PFSK-1 (cell line): Measurements from ENCODE around the gene ATAD3B.

ENCODE experiments used
- FOXP2 ChIP-seq: optimal IDR thresholded peaks from 2 replicates; pipeline ENCODE3; 2011; ENCODE audit warnings: borderline replicate concordance, control low read depth, inconsistent platforms; ENCODE audit not compliant: insufficient read depth; ENCODE audit errors: extremely low read length, extremely low read depth
- POLR2AphosphoS5 ChIP-seq: IDR thresholded peaks from 2 replicates; pipeline ENCODE4 v1.6.1; 2012; ENCODE audit warnings: low read depth, mild to moderate bottlenecking, control low read depth, low read length, moderate library complexity
- SIN3A ChIP-seq: IDR thresholded peaks from 2 replicates; pipeline ENCODE4 v1.6.1; 2012; ENCODE audit warnings: mild to moderate bottlenecking, low read length, moderate library complexity, borderline replicate concordance; ENCODE audit not compliant: insufficient read depth
- TAF1 ChIP-seq: IDR thresholded peaks from 2 replicates; pipeline ENCODE4 v1.6.1; 2012; ENCODE audit warnings: low read length, control low read depth, borderline replicate concordance; ENCODE audit not compliant: insufficient read depth
- TF ChIP-seq, protein P1 (sequence below), 2 experiments: IDR thresholded peaks; 2 replicates each; pipeline versions ENCODE4 v1.6.1 to v1.8.0; 2011 to 2012; ENCODE audit warnings: low read depth in 2 of 2, low read length in 2 of 2, control low read depth in 1 of 2, inconsistent platforms in 1 of 2, mild to moderate bottlenecking in 1 of 2, moderate library complexity in 1 of 2; ENCODE audit not compliant: insufficient read depth in 1 of 2

The ATAD3B gene

DNA sequence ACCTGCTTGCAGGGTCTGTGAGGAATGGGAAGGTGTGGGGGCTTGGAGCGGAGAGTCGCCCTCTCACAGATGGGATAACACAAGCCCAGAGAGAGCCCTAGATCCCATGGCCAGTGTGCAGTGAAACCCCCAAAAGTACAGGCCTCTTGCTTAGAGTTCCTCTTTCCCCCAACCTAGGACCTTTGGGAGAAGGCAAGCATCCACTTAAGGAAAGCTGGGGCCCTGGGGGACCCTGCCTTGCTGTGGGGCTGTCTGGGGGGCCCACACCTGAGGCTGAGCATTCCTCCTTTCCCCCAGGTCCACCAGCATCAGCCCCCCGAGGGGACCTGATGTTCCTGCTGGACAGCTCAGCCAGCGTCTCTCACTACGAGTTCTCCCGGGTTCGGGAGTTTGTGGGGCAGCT lies 34.9 kb upstream of the ATAD3B start:
- TF ChIP-seq, protein P1, sequence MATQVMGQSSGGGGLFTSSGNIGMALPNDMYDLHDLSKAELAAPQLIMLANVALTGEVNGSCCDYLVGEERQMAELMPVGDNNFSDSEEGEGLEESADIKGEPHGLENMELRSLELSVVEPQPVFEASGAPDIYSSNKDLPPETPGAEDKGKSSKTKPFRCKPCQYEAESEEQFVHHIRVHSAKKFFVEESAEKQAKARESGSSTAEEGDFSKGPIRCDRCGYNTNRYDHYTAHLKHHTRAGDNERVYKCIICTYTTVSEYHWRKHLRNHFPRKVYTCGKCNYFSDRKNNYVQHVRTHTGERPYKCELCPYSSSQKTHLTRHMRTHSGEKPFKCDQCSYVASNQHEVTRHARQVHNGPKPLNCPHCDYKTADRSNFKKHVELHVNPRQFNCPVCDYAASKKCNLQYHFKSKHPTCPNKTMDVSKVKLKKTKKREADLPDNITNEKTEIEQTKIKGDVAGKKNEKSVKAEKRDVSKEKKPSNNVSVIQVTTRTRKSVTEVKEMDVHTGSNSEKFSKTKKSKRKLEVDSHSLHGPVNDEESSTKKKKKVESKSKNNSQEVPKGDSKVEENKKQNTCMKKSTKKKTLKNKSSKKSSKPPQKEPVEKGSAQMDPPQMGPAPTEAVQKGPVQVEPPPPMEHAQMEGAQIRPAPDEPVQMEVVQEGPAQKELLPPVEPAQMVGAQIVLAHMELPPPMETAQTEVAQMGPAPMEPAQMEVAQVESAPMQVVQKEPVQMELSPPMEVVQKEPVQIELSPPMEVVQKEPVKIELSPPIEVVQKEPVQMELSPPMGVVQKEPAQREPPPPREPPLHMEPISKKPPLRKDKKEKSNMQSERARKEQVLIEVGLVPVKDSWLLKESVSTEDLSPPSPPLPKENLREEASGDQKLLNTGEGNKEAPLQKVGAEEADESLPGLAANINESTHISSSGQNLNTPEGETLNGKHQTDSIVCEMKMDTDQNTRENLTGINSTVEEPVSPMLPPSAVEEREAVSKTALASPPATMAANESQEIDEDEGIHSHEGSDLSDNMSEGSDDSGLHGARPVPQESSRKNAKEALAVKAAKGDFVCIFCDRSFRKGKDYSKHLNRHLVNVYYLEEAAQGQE (IDR thresholded peaks at IDR 0.05; ENCODE audit: insufficient read depth in 1 of 2, low read depth in 2 of 2, low read length in 2 of 2): no peak
- no peak for TF ChIP-seq SIN3A
- no peak for TF ChIP-seq POLR2AphosphoS5
- TF ChIP-seq TAF1: no peak
- TF ChIP-seq FOXP2: no peak

DNA sequence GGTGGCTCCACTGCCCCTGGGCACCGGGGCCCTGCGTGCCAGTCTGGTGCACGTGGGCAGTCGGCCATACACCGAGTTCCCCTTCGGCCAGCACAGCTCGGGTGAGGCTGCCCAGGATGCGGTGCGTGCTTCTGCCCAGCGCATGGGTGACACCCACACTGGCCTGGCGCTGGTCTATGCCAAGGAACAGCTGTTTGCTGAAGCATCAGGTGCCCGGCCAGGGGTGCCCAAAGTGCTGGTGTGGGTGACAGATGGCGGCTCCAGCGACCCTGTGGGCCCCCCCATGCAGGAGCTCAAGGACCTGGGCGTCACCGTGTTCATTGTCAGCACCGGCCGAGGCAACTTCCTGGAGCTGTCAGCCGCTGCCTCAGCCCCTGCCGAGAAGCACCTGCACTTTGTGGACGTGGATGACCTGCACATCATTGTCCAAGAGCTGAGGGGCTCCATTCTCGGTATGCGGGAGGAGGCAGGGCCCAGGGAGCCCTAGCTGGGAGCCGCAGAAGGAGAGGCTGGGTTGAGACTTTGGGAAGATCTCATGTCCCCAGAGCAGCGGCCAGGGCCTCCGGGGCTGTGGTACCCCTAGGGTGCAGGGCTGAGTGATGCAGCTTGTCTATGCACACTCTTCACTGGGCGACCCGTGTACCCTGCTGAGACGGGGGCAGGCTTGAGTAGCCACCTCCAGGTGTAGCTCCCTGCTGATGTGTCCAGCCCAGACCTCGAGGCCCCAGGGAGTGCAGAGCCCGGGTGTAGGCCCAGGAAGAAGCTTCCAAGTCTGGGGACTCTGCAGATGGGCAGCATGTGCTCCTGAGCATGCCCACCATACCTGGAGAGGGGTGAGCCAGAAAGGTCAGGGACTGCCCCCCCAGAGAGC lies 34.3 kb upstream of the ATAD3B start:
- TF ChIP-seq SIN3A: no peak
- TF ChIP-seq POLR2AphosphoS5: no peak
- no peak for TF ChIP-seq FOXP2
- no peak for TF ChIP-seq TAF1
- TF ChIP-seq, protein P1 (IDR thresholded peaks at IDR 0.05; ENCODE audit: insufficient read depth in 1 of 2, low read depth in 2 of 2, low read length in 2 of 2): no peak

DNA sequence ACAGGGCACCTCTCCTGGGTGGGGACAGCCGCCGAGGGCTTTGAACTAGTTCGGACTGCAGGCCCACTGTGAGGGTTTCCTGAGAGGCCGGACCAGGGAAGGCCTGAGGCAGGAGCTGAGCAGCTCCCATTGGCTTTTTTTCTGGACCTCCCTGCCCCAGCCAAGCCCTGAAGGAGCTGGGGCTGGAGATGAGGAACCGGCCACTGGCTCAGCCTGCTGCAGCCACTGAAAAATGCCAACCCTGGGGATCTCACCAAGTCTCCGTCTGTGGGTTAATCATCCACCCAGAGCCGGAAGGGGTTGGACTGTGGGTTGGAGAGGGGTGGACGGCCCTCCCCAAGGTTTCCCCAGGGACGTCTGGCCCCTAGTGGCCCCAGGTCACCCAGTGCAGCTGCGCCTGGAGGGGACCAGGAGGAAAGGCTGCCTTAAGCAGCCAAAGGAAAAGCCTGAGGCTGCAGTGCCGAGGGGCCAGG lies 33.6 kb upstream of the ATAD3B start:
- TF ChIP-seq, protein P1 (IDR thresholded peaks at IDR 0.05; ENCODE audit: insufficient read depth in 1 of 2, low read depth in 2 of 2, low read length in 2 of 2): no peak
- TF ChIP-seq FOXP2 (no peak), POLR2AphosphoS5 (no peak), TAF1 (no peak), SIN3A (no peak)

DNA sequence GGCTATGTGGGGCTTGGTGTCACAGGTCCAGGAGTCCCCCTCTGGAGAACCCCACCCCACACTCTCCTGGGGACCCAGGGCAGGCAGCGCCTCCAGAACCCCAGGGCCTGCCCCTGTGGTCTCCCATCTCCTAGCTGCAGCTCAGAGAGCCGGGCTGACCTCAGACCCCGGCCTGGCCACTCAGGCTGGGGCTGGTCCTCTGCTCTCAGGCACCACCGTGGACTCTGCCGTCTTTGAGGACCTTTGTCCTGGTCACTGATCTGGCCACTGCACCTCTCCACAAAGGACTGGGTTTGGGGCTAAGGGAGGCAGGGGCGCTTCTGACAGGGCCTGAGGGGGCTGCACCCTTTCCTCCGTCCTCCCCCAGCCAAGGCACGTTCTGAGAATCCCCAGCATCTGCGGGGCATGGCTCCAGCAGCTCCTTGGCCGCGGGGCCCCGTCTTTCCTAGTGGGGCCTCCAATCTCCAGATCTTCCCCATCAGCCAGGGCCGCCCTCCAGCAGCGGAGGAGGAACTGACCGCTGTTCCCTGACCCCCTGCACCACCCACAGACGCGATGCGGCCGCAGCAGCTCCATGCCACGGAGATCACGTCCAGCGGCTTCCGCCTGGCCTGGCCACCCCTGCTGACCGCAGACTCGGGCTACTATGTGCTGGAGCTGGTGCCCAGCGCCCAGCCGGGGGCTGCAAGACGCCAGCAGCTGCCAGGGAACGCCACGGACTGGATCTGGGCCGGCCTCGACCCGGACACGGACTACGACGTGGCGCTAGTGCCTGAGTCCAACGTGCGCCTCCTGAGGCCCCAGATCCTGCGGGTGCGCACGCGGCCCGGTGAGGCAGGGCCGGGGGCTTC lies 32.8 kb upstream of the ATAD3B start:
- no peak for TF ChIP-seq SIN3A
- TF ChIP-seq POLR2AphosphoS5: no peak
- TF ChIP-seq, protein P1 (IDR thresholded peaks at IDR 0.05; ENCODE audit: insufficient read depth in 1 of 2, low read depth in 2 of 2, low read length in 2 of 2): no peak
- no peak for TF ChIP-seq TAF1
- no peak for TF ChIP-seq FOXP2
